GM18502 (cell line): Measurements from ENCODE around the gene MBOAT1.
"Not testable (repeated sequence)": the region's sequence is repeated elsewhere in the genome, so short reads cannot be mapped to it uniquely, and the experiment has no call there.

Experiments
- ATAC-seq: cut with Tn5 transposase; IDR thresholded peaks from one replicate; pipeline ENCODE4 v1.9.1; 2021; ENCODE audit warnings: mild to moderate bottlenecking; ENCODE audit not compliant: unreplicated experiment, poor library complexity

MBOAT1 gene

GRCh38 chr6:20142866-20143265, 69.4 kb downstream of the MBOAT1 start:
- ATAC-seq, result no peak

GRCh38 chr6:20141931-20142330, 70.3 kb downstream of the MBOAT1 start:
- no peak for ATAC-seq

GRCh38 chr6:20139127-20139963, 72.9 kb downstream of the MBOAT1 start:
- ATAC-seq, result not testable (repeated sequence)

- ATAC-seq, result no peak
Measured at GRCh38 chr6:20137837-20138236, 74.4 kb downstream of the MBOAT1 start.

GRCh38 chr6:20137240-20137639, 75.0 kb downstream of the MBOAT1 start:
- ATAC-seq, result no peak

- no peak for ATAC-seq
Measured at GRCh38 chr6:20135677-20136268, 76.5 kb downstream of the MBOAT1 start.

- no peak for ATAC-seq
Measured at GRCh38 chr6:20134613-20135012, 77.7 kb downstream of the MBOAT1 start.

GRCh38 chr6:20129290-20130088, 82.8 kb downstream of the MBOAT1 start:
- ATAC-seq, result no peak

- ATAC-seq, result no peak
Measured at GRCh38 chr6:20128018-20128417, 84.3 kb downstream of the MBOAT1 start.

- ATAC-seq, result peak; percentile 91
Measured at GRCh38 chr6:20126789-20127653, 85.2 kb downstream of the MBOAT1 start.

- no peak for ATAC-seq
Measured at GRCh38 chr6:20126102-20126752, 86.0 kb downstream of the MBOAT1 start.

- ATAC-seq, result no peak
Measured at GRCh38 chr6:20124545-20124944, 87.7 kb downstream of the MBOAT1 start.

- ATAC-seq, result no peak
Measured at GRCh38 chr6:20119485-20119884, 92.8 kb downstream of the MBOAT1 start.

GRCh38 chr6:20118892-20119291, 93.4 kb downstream of the MBOAT1 start:
- ATAC-seq, result no peak

GRCh38 chr6:20117474-20117873, 94.8 kb downstream of the MBOAT1 start:
- no peak for ATAC-seq

- ATAC-seq, result no peak
Measured at GRCh38 chr6:20116792-20117191, 95.5 kb downstream of the MBOAT1 start.

- no peak for ATAC-seq
Measured at GRCh38 chr6:20115246-20115980, 96.9 kb downstream of the MBOAT1 start.

- no peak for ATAC-seq
Measured at GRCh38 chr6:20113649-20114224, 98.5 kb downstream of the MBOAT1 start.

- no peak for ATAC-seq
Measured at GRCh38 chr6:20112841-20113240, 99.4 kb downstream of the MBOAT1 start.
